HG03457 (cell line): ENCODE results near the gene NELFA.

Source experiments
- ATAC-seq: cut with Tn5 transposase; IDR thresholded peaks from one replicate; pipeline ENCODE4 v1.9.1; 2021; ENCODE audit warnings: moderate number of reproducible peaks; ENCODE audit not compliant: unreplicated experiment

Gene NELFA

DNA sequence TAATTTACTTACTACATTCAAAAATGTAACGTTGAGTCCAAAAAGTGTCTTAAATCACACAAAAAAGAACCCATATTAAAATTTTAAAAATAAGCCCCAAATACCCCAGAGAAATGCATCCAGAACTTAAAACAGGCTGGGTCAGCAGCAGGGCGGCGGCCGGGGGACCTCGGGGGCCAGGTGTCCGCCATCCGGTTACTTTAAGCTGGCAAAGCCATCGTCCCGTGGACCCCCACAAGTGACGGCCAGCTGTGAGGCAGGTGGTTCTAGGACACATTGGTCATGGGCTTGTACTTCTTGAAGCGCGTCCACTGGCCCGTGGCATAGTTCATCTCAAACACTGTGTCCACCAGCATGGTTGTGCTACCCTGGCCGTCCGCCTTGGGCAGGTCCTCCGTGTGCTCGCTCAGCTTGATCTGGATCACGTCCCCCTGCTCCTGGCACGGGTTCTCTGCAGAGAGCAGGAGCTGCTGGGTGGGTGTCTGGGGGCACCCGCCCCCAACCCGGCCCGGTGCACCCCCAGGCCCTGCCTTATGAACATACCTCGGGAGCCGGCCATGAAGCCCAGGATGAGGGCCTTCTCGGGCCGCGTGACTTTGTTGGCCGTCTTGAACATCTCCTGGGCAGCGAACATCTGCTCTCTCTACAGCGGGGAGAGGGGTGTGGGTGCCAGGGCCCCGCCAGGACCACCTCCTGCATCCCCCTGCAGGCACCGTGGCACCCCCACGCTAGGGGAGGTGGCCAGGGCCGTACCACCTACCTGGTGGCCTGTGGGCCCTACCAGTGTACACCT, 25.5 kb downstream of the NELFA start:
- ATAC-seq: no peak

DNA sequence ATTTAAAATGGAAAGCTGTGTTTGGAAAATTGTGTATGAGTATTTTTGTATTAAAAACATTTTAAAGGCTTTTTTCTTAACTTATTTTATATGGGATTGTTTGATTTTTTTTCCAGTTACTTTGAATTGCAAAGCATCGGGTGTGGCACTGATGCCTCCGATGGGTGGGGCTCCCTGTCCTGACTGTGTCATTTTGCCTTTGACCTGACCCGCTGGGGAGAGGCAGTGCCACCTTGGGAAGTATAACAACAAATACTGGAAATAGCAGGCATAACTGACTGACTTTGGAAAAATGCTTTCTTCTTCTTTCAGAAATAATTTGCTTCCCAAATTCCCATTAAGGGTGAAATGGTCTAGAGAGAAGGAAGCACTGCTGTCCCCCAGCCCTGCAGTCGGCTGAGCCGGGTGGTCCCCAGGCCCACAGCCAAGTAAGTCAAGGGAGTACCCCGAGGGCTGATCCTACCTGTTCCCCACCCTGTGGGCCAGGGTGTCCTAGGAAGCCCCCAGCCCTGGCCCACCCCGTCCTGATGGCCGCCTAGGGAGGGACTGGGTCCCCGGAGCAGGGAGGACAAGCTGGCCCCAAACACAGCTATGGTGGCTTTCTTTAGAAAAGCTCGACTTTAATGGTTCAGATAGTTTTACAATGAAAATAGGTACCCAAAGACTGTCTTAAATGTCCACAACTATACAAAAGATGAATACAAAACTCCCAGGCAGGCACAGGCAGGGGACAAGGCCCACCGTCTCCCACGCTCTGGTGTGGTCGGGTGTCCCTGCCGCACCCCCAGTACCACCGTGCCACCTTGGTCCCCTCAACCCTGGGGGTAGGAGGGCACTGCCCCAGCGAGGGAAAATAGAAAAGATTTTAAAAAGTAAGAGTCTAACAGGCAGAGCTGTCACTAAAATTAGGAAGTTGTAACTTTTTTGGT, 26.4 kb downstream of the NELFA start:
- ATAC-seq: no peak

DNA sequence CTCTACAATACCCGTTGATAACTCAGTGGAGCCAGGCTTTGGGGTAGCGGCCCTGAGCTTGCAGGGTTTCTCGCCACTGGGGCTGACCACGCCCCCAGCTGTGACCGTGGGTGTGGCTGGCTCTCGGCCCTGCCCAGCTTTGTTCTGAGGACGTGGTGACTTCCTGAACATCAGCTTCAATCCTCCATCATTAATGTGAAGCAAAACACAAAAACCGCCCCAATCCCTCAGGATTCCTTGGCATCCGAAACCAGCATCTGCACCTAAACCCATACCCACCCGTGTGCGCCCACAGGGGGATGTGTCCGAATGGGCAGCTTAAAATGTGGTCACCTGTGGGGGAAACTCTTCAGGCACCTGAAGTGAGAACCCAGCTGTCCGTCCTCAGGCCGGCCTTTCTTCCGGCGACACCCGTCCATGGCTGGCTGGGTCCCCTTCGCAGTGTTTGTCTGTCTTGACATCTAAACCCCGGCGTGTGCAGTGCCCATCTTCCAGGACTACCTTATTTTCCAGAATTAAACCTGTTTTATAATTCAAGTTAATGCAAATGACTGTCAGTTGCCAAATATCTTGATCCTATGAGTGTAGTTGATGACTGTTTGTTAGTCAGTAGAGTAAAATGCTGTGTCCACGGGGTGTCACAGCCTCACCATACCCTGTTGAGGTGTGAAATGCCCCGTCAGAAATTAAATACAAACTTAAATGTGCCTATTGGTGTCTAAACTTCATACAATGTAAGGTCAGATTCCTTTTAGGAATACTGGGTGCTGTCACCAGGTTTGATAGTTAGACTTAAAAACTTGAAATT, 27.3 kb downstream of the NELFA start:
- ATAC-seq: no peak

DNA sequence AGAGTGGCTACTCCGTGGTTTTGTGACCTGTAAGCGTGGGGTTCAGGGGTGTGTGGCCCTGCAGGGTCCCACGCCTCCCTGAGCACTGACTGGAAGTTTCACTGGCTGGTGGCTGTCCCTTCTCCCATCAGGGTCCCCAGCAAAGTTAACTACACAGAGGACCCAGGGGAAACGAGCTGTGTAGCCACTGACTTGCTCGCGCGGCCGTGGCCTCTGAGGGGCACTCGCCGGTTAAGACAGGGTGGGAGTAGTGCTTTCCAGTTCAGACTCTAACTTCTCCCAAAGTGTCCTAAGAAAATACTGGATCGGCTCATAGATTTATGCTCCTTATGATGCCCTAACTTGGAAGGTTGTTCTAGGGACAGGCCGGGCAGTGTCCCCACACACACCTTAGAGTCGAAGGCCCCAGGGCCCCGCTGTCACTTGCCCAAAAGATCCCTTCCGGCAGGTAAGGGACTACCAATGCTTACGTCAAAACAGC, 28.2 kb downstream of the NELFA start:
- ATAC-seq: no peak

DNA sequence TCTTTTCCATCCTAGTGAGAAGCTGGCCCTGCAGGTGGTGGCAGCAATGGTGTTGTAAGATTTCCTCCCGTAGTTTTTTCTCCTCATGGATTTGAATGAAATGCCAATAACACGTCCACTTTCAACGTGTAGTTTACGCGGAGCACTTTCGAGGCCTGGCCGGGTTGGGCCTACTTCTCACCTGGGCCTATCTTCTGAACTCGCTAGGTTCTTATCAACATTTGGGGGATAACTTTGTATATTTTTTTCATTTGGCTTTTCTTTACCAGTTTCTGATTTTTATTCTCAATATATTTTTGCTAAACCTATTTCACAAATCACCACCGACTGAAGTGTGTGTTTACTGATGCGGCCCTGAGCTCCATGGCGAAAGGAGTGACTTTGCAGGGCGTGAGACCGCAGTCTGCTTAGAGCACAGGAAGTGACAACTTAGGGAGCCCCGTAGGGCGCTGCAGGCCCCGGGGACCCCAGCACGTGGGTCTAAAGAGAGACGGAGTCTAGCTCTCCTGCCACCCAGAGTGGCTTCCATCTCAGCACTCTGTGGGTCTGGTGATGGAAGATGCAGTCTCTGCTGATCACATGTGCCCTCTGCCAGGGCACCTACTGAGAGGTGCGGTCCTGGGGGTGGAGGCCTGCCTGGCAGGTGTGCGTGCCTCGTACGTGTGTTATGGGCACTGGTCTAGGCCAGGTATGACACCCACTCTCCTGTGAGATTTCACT, 29.1 kb downstream of the NELFA start:
- ATAC-seq: no peak

DNA sequence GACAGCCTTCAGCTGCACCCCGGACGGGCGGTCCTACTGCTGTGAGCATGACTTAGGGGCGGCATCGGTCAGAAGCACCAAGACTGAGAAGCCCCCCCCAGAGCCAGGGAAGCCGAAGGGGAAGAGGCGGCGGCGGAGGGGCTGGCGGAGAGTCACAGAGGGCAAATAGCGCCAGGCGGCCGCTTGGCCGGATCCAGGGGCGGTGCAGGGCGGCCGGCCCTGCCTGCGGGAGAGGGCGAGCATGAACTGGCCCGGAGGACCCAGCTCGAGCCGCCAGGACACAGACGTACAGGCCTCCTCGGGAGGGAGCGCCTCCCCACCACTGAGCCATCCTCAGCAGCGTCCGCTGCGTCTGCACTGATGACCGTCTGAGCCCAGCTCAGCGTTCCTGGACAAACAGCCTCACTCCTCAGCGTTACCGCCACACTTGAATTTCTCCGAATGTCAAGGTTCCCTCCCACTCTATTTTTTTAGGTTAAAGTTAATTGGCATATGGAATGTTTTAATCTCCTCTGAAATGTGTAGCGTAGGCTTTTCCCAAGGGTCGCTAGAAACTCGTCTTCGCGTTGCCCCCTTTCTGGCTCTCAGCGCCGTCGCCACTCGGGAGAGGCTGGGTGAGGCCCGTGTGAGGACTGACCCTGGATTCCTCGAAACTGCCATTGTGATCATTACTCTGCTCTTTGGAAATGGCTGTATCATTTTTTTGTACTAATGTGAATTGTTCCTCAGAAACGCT, 29.9 kb downstream of the NELFA start:
- ATAC-seq: no peak

DNA sequence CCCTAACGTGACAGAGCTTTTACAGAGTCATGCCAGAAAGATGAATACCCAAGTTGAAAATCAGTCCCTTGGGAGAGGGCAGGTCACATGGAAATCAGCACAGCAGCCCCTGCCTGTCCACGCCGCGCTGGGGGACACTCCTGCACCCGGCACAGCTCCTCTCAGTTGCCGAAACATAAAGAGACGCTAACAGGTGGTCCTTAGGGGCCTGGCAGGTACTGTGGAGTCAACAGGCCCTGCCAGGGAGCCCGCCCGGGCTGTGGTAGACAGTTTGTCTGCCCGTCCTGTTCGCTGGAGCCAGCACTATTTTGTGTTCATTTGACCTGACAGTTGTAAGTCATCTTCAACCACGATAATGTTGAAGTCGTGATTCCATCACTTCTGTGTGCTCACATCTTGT, 30.5 kb downstream of the NELFA start:
- ATAC-seq: no peak

DNA sequence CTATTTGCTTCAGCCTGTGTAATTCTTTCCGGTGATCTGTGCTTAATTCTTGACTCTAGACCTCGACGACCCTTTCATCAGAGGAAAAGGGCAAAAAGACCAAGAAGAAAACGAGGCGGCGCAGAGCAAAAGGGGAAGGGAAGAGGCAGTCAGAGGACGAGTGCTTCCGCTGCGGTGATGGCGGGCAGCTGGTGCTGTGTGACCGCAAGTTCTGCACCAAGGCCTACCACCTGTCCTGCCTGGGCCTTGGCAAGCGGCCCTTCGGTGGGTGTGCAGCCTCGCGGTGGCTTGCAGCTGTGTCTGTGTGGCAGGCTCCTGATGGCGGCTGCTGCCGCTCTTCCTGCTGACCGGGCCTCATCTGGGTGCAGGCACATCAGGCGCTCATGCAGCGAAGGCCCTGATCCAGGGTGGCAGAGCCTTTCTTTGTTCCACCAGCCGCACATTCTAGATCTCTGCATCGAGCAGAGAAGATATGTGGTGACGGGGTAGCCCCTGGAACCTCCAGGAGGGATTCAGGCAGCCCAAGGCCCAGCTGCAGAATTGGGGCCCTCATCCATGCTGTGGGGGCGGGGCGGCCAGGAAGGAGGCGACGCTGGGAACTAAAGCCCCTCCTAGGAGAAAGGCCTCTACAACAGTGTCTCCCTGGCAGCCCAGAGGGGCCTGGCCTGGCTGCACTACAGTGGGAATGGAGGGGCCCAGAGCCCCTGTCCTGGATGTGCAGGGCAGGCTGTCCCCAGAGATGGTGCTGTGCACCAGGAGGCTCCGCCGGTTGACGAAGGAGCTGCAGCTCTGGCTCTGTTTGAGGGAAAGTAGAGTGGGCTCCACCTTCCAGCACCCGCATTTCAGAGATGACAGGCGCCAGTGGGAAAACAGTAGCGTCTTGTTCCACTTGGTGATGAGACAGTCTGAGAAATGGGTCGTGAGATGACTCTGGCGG, 32.1 kb downstream of the NELFA start:
- ATAC-seq: no peak

DNA sequence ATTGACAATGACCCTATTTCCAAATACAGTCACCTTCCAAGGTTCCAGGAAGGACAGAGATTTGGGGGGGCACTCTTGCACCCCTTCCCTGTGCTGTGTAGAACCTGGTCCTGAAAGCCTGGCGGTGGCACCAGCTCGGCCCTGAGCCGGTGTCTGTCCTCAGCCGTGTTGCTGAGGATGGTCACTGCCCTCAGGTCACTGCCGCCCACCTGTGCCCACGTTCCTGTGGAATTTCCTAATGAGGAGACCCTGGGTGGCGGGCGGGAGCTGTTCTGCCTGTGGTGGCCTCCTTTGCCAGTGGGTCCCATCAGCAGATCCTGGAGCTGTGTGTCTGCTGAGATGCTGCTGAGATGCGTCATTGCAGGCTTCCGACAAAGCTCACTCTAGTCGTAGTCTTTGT, 32.9 kb downstream of the NELFA start:
- no peak for ATAC-seq

DNA sequence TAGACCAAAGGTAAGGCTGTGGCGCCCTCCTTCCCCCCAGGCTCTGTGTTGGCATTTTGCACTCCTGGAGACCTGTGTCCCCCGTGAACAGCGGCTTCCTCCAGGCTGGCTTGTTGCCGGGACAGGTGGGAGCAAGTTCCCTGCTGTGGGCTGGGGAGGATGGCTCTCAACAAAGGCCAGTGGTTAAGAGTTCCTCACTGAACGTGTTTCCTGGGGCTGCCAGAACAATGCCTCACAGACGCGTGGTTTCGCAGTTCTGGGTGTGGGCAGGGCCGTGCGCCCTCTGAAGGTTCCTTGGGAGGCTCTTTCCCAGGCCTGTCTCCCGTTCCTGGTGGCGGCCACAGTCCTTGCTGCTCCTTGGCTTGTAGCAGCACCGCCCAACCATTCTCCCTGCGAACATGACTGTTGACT, 33.4 kb downstream of the NELFA start:
- no peak for ATAC-seq

DNA sequence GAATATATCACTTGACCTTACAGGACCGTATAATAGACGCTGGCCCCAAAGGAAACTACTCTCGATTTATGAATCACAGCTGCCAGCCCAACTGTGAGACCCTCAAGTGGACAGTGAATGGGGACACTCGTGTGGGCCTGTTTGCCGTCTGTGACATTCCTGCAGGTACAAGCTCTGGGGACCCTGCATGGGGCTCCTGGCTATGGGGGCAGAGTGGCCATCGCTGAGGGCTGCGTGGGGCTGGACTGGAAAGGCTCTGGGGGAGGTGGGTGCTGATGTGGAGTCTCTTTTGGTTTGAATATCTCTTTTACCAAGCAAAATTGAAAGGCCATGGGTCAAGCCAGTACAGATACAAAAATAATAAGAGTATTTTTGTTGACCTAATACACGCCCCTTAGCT, 33.9 kb downstream of the NELFA start:
- no peak for ATAC-seq

DNA sequence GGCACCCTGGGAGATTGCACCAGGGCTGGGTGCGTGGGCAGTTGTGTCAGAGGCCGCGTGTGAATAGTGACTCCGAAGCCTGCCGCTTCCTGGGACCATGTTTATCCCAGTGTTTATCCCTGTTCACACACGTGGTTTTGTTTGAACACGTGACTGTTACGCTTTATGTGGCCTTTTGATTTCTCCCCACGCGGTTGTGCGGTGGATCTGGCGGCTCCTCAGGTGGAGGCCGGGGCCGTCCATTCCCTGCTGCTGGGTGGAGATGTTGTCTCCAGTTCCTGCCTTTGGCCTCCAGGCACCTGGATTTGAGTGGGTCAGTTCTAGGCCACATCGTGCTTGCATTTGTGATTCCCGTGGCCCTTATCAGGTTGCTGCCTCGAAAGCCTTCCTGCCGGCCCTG, 35.1 kb downstream of the NELFA start:
- ATAC-seq: no peak

DNA sequence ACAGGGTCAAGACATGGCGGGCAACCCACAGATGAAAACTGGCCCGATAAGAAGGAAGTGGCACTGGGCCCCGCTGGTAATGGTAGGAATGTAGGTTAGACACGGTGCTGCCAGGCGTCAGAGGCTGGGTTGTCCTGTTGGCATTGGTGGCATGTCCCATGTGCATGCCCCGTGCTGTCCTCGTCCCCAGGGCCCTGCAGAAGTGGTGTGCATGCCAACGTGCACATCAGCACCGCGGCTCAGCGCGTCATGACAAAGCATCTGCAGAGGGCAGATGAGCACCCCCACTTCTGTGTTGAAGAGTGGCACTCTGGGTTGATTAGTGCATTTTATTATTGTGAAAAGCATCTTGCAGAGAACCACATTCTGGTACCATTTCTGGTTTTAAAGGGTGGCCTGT, 35.6 kb downstream of the NELFA start:
- no peak for ATAC-seq

DNA sequence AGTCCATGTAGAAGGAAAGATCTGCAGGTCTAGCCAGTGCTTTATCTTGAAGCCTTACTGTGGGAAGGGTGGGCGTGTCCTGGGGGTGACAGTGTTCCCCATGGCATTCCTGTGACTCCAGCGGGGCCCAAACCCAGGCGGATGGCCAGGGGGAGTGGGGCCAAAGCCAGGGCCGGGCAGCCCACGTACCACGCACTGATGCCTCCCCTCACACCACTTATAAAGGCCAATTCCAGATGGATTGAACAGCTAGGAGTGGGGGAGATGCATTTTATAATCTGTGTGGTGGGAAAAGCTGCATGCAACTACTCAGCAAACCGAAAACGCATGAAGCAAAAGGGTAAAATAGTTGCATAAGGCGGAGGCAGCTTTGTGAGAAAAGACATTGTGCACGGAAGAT, 36.4 kb downstream of the NELFA start:
- no peak for ATAC-seq

DNA sequence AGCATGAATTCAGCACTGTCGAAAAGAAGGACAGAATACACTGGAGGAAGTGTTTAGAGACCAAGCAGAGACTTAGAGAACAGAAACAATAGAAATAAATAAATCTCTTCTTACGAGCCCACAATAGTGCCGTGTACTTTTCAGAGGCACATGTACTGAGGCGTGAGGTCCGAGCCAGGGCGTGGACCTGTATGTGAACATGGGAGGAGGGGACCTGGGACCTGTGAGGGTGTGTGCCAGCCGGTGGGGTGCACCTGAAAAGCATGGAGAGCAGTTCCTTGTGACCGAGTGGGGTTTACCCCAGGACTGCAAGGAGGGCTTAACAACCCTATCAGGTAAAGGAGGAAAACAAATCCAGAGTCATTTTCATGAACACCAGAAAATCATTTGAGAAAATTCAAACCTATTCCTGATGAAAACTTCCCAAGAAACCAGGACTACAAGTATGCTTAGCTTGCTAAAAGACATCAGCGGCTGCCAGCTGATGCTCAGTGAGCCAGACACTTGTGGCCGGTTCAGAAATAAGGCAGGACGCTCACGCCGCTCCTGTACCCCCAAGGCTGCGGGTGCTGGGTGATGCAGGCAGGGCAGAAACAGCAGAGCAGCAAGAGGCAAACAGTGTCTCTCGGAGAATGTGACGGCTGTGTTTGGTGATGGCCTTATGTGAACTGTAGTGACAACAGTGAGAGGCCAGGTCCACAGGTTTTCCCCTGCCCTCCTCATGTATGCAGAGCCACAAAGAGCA, 37.1 kb downstream of the NELFA start:
- ATAC-seq: no peak

DNA sequence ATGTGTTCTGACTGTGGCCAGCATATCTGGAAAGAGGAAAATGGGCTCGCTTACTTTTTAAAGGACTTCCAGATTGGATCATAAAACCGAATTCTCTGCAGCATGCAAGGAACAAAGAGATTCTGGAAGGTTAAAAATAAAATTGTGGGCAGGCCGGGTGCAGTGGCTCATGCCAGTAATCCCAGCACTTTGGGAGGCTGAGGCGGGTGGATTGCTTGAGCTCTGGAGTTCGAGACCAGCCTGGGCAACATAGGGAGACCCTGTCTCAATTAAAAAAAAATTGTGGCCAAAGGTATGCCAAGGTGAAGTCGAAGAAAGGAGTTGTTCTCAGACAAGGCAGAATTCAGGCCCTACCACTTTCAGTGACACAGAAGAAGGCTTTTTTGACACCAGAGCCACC, 37.8 kb downstream of the NELFA start:
- ATAC-seq: no peak

DNA sequence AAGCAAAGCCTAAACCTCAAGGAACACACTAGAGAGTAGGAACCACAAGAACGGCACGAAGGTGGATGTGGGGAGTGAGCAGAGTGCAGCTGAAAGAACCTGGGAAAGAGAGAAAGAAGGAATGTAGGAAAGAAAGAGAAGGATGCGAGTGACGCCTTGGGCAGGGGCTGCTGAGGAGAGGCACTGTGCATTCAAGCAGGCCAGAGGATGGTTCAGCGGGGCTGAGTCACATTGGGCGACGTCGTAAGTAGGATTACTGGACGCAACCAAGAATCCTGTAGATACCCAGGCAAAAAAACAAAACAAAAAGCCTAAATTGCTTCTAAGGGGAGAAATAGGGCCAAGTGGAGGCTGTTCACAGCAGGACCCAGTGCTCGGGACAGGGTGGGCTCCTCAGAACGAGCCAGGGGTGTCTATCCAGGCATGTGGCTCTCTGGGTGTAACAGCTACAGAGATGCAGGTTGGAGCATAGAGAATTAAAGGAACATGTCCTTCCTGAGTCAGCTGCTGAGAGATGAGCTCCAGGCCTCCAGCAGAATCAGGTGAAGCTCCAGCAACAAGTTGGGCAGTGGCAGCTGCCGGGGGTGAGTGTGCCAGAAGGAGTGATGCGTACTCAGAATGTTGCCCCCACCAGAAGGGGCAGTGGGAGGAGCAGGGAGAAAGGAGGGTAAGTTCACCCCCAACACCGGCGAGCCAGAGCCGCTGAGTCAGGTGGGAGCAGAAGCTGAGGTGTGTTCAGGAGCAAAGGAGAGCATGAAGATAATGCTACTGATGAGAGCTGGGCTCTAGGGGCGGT, 38.6 kb downstream of the NELFA start:
- ATAC-seq: no peak
